H1 (cell line): ENCODE measurements around the gene MUC2. TPM values are rescaled to one million over a fixed set of nuclear protein-coding genes. Genes with fewer than 3 reads are reported as not detected.

ENCODE experiments used
- CBX8 ChIP-seq: fragments of 300-800, 300-1000 bp; sonication (generic); IDR thresholded peaks from 2 replicates; pipeline ENCODE4 v1.7.1; 2016; ENCODE audit warnings: low read depth, low read length, borderline replicate concordance
- CHD7 ChIP-seq: fragments of 300-600 bp; sonication (generic); IDR thresholded peaks from 2 replicates; pipeline ENCODE4 v1.7.1; 2012; ENCODE audit warnings: low read length, moderate library complexity, mild to moderate bottlenecking, inconsistent platforms; ENCODE audit not compliant: insufficient replicate concordance
- EGR1 ChIP-seq: IDR thresholded peaks from 2 replicates; pipeline ENCODE4 v1.6.1; 2011; ENCODE audit warnings: low read depth, low read length, borderline replicate concordance
- JUND ChIP-seq: IDR thresholded peaks from 2 replicates; pipeline ENCODE4 v1.6.1; 2011; ENCODE audit warnings: mild to moderate bottlenecking, improper control_type of control experiment, low read length
- RNF2 ChIP-seq: fragments of 200-900, 300-1000 bp; sonication (generic); IDR thresholded peaks from 2 replicates; pipeline ENCODE4 v1.7.1; 2016; ENCODE audit warnings: borderline replicate concordance, low read depth, mild to moderate bottlenecking, antibody characterized with exemption, low read length; ENCODE audit not compliant: poor library complexity, severe bottlenecking; ENCODE audit errors: missing control alignments
- RXRA ChIP-seq: IDR thresholded peaks from 2 replicates; pipeline ENCODE4 v1.6.1; 2011; ENCODE audit warnings: low read depth, mild to moderate bottlenecking, low read length, moderate library complexity; ENCODE audit not compliant: insufficient read depth
- polyA plus RNA-seq, 7 experiments: library from polyadenylated mRNA; depleted of rRNA in 3 of 7; stranded (reverse) in 5 of 7; unstranded in 2 of 7; fragments of >200 nt in 5 of 7; fragments of 200-250 nt in 2 of 7; gene quantifications; 1 replicate in 5 of 7; 2 replicates in 1 of 7; 4 replicates in 1 of 7; pipeline versions ENCODE4 v1.2.1 to v1.2.3, GENCODE V29; 2011 to 2013; ENCODE audit warnings: missing spikeins in 2 of 7, mixed read lengths in 2 of 7
- total RNA-seq: library from RNA; stranded (reverse); fragmentation: NEBNext Ultra II Directional; extraction: Animal tissue kit (Norgen Biotek cat#: 25700); gene quantifications from 2 replicates; pipeline ENCODE4 v1.2.1, GENCODE V29; 2021

The MUC2 gene
- total and polyA plus RNA-seq, 2 of the 8 experiments (the other 6 are each of a cell fraction or from before 2014, with no cell fraction given) = not detected

- TF ChIP-seq CHD7 (no peak), RXRA (no peak), CBX8 (no peak), EGR1 (no peak), JUND (no peak), RNF2 (no peak)
These were observed 38.9 kb upstream of the MUC2 start (continued) for GRCh38 chr11:1035577-1036283.
